ENCODE data around the gene ARHGEF12. TPM values are rescaled to one million over a fixed set of nuclear protein-coding genes. Genes with fewer than 3 reads are reported as not detected.
A peak's percentile ranks its signal among the peaks of the same experiment; 100 is the strongest.

Gene ARHGEF12
- total and polyA plus RNA-seq, 8 donors: 13.8 to 74.7 (median 38.4) TPM

DNA sequence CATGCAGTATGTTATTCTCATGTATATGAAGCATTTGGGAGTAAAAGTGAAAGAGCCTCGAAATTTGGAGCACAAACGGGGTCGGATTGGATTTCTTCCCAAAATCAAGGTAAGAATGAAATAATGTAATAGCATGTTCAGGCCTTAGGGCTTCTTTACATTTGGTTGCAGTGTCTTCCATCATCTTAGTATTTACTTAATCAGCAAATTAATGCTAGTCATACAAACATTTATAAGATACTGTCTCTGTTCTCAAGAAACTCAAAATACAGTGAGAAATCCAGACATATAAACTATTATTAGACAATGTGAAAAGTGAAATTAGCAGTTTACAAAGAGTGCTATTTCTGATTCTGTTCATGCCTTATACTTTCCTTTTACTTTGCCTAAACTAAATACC lies 112.0 kb downstream of the ARHGEF12 start:
- H3K27ac ChIP-seq: no peak overlapping the region
- no peak overlapping the region for H3K4me3 ChIP-seq
- no peaks in the 10 kb centered on the region for H3K9me3 ChIP-seq
- no peaks in the 10 kb centered on the region for H3K4me1 ChIP-seq
- intact Hi-C loops (cut with DNase I): no loop called here
- no peaks in the 10 kb centered on the region for H3K27me3 ChIP-seq
- ATAC-seq (no peak), FAIRE-seq (no peak), DNase-seq (no peak)
- 89 to 94% methylated on average over 3 of the region's 3 CpGs for WGBS, 2 donors
- TF ChIP-seq, protein P1, sequence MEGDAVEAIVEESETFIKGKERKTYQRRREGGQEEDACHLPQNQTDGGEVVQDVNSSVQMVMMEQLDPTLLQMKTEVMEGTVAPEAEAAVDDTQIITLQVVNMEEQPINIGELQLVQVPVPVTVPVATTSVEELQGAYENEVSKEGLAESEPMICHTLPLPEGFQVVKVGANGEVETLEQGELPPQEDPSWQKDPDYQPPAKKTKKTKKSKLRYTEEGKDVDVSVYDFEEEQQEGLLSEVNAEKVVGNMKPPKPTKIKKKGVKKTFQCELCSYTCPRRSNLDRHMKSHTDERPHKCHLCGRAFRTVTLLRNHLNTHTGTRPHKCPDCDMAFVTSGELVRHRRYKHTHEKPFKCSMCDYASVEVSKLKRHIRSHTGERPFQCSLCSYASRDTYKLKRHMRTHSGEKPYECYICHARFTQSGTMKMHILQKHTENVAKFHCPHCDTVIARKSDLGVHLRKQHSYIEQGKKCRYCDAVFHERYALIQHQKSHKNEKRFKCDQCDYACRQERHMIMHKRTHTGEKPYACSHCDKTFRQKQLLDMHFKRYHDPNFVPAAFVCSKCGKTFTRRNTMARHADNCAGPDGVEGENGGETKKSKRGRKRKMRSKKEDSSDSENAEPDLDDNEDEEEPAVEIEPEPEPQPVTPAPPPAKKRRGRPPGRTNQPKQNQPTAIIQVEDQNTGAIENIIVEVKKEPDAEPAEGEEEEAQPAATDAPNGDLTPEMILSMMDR (IDR thresholded peaks at IDR 0.05): no peak
- peaks cover 2 to 77% (median 21%) of the 10 kb centered on the region in 3 donors for H3K36me3 ChIP-seq

DNA sequence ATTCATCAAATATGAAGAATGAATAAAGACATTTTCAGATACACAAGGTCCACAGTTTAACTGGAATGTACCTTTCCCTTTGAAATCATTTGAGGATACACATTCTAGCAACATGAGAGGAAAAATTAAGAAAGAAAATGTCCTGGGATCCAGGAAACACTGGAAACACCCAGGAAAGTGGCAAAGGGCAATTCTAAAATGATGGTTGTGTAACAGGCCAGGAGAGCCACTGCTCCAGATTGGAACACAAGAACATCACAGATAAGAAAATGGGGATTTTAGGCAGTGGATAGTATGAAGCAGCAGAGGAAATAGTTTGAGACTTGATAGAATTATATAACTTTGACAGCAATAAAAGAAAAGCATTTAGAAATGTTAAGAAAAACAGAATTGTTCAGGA lies 119.3 kb downstream of the ARHGEF12 start:
- intact Hi-C loops (cut with DNase I): no loop called here
- no peaks in the 10 kb centered on the region for H3K4me1 ChIP-seq
- DNase-seq (no peak), ATAC-seq (no peak), FAIRE-seq (no peak)
- no peaks in the 10 kb centered on the region for H3K9me3 ChIP-seq
- TF ChIP-seq, protein P1 (IDR thresholded peaks at IDR 0.05): no peak
- H3K27ac ChIP-seq: no peak overlapping the region
- no peak overlapping the region for H3K4me3 ChIP-seq
- no peaks in the 10 kb centered on the region for H3K27me3 ChIP-seq
- H3K36me3 ChIP-seq: peaks cover 2 to 76% (median 16%) of the 10 kb centered on the region in 3 donors

DNA sequence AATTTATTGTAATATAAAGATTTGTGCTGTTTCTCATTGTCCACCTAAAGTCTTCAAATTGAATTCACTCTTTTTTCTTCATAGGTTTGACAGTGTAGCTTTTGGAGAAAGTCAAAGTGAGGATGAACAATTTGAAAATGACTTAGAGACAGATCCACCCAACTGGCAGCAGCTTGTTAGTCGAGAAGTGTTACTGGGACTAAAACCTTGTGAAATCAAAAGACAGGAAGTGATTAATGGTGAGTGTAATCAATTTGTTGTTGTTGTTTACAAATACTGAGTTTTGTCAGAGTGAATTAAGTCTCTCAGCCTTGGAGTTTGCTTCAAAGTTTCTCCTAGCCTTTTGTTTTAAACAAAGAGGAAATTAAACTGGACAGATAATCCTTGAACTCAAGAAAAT lies 121.8 kb downstream of the ARHGEF12 start:
- Histone ChIP-seq H3K36me3 (peaks cover 3 to 76% (median 21%) of the 10 kb centered on the region in 3 donors), H3K4me3 (no peak overlapping the region), H3K9me3 (no peaks in the 10 kb centered on the region), H3K4me1 (no peaks in the 10 kb centered on the region), H3K27ac (no peak overlapping the region), H3K27me3 (no peaks in the 10 kb centered on the region)
- FAIRE-seq (no peak), DNase-seq (no peak), ATAC-seq (no peak)
- WGBS, 2 donors: 75 to 78% methylated on average over 1 of the region's 1 CpG
- TF ChIP-seq, protein P1 (IDR thresholded peaks at IDR 0.05): no peak
- intact Hi-C loops (cut with DNase I): no loop called here

DNA sequence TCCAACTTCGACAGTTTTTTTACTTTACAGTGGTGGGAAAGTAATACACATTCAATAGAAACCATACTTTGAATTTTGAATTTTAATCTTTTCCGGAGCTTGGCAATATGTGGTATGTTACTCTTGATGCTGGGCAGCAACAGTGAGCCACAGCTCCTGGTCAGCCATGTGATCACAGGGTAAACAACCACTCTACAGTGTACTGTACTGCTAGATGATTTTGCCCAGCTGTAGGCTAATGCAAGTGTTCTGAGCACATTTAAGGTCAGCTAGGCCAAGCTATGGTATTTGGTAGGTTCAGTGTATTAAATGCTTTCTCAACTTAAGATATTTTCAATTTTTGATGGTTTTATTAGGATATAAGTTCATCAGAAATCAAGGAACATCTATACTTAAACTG lies 126.6 kb downstream of the ARHGEF12 start:
- no peak overlapping the region for H3K4me3 ChIP-seq
- DNase-seq (no peak), ATAC-seq (peak in 2 of 4 donors; percentile 66 to 77), FAIRE-seq (no peak)
- H3K27ac ChIP-seq: no peak overlapping the region
- H3K36me3 ChIP-seq: peaks cover 3 to 65% (median 26%) of the 10 kb centered on the region in 3 donors
- no peaks in the 10 kb centered on the region for H3K9me3 ChIP-seq
- TF ChIP-seq, protein P1 (IDR thresholded peaks at IDR 0.05): no peak
- intact Hi-C loops (cut with DNase I): no loop called here
- no peaks in the 10 kb centered on the region for H3K4me1 ChIP-seq
- WGBS, 2 donors: 90 to 94% methylated on average over 2 of the region's 2 CpGs
- no peaks in the 10 kb centered on the region for H3K27me3 ChIP-seq

DNA sequence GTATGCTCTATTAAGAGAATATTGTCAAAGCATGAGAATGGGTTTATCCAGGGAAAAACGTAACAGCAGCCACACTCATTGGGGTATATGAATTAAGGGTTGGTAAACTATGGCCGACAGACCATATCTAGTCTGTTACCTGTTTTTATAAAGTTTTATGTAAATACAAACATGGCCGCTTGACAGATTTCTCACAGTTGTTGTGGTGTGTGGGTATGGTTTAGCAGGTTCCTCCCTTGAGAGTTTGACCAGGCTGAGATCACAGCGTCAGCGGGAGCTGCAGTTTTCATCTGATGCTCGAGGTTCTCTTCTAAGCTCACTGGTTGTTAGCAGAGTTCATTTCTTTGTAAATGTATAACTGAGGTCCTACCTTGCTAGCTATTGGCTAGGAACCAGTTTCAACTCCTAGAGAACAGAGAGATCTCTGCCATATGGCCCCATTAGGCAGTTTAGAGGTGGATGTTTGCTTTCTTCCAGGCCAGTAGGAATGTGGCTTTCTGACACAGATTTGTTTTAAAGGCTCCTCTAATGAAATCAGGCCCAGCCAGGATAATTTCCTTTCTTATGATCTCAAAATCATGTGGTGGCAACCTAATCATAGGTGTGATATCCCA lies 129.8 kb downstream of the ARHGEF12 start:
- TF ChIP-seq, protein P1 (IDR thresholded peaks at IDR 0.05): no peak
- Histone ChIP-seq H3K9me3 (no peaks in the 10 kb centered on the region), H3K4me3 (no peak overlapping the region), H3K27me3 (no peaks in the 10 kb centered on the region), H3K4me1 (no peaks in the 10 kb centered on the region), H3K36me3 (peaks cover 3 to 42% (median 18%) of the 10 kb centered on the region in 3 donors), H3K27ac (no peak overlapping the region)
- ATAC-seq (peak in 3 of 4 donors; percentile 24 to 65 (median 61)), DNase-seq (no peak), FAIRE-seq (no peak)
- WGBS, 2 donors: 88 to 89% methylated on average over 6 of the region's 6 CpGs
- intact Hi-C loops (cut with DNase I): no loop called here

All from pancreas (tissue), 10 donors.